NCI-H526 (cell line): ENCODE data around the gene KCNT1.

ENCODE experiments used
- DNase-seq, 2 experiments: peaks; one replicate each; lab custom pipeline; 2025; lab: John Stamatoyannopoulos, UW

KCNT1 gene

DNA sequence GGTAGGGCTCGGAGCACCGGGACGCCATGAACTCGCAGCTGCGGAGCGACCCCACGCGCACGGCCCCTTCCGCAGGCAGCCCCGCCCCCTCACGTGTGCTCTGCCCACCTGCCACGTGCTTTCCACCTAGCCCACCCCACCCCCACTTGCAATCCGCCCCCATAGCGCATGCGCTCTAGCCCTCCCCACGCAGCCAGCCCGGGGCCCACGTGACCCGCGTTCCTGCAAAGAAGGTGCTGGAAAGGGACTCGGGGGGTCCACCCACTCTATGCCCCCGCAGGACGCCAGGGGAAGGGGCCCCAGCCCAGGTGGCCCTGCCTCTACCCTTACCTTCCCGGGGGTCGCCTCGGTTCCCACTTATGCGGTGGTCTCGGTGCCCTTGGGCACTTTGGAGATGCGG, 2.5 kb upstream of the KCNT1 start, which contains the start of gene SOHLH1:
Gene SOHLH1 (minus strand): TSS at position 42 of the 400 bp plus-strand sequence. CDS start 14 bp downstream, at position 28.
- peak in 1 of 2 experiments; percentile 26 for DNase-seq

DNA sequence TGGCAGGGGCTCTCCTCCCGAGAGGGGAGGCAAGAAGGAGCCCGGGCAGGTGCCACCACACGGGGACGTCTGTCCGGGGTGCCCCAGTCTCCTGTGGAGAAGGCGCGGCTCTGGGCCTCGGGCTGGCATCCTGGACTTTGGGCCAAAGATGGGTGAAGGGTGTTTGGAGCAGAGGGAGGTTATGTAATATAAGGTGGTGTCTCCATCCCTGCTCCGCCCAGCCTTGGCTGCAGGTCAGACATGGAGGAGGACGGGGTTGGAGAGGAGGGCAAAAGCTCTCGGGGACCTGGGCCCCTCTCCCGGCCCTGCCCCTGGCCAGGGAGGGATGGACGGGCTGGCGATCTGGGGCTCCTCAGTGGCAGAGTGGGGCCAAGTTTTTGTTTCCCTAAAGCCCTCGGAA, 1.5 kb upstream of the KCNT1 start:
- no peak for DNase-seq

DNA sequence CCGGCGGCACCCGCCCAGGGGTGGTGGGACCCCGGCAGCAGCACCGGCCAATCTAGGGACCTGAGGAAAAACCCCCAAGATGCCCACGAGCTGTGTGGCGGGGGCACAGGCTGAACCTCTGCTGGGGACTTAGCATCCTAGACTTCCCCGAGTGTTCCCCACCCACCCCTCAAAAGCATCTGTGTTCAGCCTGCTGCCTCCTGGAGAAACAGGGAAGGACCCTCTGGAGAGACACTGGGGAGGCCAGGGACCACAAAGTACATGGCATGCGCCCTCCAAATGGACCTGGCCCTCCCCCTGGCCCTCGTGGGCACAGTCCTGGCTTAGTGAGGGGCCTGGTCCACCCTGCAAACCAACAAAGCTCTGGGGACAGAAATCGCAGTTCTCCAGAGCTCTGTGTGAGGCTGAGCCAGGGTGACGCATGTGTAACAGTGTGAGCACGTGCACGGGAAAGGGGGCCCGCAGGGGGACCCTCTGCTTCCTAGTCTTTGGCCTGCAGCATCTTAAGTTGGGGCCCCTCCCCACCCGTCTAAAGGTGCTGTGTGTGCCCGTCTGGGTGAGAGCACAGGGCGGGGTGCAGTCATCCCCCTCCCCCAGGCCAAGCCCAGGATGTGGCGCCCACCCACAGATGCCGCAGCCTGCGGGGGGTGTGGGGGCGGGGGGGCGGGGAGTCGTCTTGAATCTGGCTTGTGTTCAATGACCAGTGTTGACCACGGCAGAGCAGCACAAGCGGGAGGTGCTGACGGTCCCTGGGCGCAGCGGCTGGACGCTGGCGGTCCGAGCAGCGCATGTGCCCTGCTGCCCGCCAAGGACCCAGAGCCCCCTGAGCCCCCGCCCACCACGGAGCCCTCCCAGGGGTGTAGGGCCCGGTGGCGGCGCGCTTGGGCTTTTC, 672 bp upstream of the KCNT1 start:
- DNase-seq: no peak

DNA sequence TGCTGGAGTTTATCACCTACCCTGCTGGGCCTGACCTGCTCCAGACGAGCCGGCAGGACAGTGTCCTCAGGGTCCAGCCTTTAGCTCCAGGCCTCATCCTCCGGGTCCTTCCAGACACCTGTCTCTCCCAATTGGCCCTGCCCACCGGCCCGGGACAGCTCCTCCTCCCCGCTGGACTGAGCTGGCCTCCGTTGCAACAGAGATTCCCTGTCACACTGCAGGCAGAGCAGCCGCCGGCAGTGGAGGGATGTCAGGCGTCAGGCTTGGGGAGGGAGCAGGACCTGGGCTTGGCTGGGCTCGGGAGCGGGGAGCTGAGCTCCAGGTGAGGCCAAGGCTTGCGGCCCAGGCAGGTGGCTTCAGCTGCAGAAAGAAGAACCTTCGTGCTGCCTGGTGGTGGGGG, 1.7 kb downstream of the KCNT1 start:
- DNase-seq: peak in 1 of 2 experiments; percentile 30

DNA sequence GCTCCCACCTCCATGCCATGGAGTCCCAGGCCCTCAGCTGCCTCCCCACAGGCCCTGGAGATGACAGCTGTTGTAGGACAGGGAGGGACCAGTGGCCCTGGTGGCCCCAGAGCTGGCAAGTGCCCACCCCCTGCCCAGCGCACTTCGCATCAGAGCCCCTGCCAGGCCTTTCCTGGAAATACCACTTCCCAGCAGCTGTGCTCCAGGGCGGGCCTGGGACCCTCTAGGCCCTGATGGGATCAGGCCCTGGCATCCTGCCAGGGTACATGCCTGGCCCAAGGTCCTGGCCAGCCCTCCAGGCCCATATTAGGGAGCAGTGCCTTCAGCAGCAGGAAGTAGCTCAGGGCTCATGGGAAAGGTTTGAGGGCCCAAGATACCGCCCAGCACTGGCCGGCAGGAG, 2.5 kb downstream of the KCNT1 start:
- DNase-seq: no peak

- no peak for DNase-seq
Observed at GRCh38 chr9:135705376-135705775, 3.4 kb downstream of the KCNT1 start.

DNA sequence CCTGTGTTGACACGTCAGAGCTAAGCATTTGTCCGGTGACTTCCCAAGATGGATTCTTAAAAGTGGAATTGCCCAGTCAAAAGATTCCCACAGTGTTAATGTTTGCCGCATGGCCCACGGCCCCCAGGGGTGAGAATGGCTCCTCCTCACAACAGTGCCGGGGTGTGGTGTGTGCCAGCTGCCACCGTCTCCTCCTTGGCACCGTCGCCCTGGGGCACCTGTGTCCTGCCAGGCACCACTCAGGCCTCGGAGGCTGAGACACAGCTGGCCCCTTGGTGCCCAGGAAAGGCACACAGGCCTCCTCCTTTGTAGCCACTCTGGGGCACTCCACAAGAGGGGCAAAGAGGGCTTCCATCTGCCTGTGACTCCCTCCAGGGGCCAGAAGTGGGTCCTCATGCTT, 4.3 kb downstream of the KCNT1 start:
- no peak for DNase-seq

- no peak for DNase-seq
Observed at GRCh38 chr9:135707252-135708138, 5.5 kb downstream of the KCNT1 start.

GRCh38 chr9:135708164-135708563, 6.2 kb downstream of the KCNT1 start:
- no peak for DNase-seq

DNA sequence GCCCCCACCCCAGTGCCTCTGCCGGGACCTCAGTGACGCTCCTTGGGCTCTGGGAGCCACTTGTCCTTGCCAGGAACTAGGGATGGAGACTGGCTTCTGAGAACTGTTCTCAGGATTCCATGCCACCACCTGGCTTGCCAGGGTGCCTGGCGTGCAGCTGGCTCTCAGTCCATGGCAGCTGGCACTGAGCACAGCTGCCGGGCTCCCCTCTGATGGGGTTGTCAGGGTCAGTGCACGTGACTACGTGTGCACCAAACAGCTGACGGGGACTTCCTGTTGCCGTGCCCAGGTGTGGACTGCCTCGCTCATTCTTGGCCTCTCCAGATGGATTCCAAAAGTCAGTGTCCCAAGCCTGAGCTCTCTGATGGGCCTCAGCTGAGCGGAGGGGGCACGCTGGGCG, 9.4 kb downstream of the KCNT1 start:
- DNase-seq: no peak

DNA sequence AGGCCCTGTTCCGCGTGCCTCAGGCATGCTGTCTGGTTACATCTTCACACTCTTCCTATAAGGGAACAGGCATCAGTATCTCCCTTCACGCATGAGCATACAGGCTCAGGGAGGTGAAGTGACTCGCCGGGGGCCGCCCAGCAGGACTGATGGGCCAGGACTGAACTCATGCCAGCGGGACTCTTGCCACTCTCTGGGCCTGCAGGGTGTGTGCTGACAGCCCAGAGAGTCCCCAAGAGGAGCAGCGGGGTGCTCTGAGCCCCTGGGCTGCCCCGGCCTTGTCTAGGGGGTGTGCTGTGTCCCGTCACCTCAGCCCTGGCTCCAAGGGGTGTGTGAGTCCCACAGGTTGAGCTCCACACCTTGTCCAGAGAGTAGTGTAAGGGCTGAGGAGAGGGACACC, 9.9 kb downstream of the KCNT1 start:
- DNase-seq: no peak

GRCh38 chr9:135712613-135713295, 10.8 kb downstream of the KCNT1 start:
- DNase-seq: no peak

- DNase-seq: peak in 1 of 2 experiments; percentile 21
Observed at GRCh38 chr9:135714242-135715055, 12.5 kb downstream of the KCNT1 start.

GRCh38 chr9:135715056-135715595, 13.1 kb downstream of the KCNT1 start:
- no peak for DNase-seq

DNA sequence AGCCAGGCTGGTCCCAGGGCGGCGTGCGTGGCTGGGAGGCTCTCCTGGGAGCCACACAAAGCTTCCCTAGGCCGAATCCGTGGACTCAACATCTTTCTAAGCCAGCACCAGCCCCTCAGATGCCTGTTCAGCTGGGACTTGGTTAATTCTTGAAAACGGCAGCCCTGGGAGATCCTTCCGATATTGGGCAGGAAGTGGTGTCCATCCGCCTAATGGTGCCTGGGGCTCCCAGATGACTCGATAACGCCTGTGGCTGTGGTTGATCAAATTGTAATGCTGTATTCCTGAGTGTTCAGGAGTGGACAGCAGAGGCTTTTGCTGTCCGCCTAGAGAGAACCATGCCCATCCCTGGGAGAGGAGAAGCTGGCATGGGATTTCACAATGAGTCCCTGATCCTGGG, 14.1 kb downstream of the KCNT1 start:
- no peak for DNase-seq

- no peak for DNase-seq
Observed at GRCh38 chr9:135717410-135717809, 15.4 kb downstream of the KCNT1 start.

DNA sequence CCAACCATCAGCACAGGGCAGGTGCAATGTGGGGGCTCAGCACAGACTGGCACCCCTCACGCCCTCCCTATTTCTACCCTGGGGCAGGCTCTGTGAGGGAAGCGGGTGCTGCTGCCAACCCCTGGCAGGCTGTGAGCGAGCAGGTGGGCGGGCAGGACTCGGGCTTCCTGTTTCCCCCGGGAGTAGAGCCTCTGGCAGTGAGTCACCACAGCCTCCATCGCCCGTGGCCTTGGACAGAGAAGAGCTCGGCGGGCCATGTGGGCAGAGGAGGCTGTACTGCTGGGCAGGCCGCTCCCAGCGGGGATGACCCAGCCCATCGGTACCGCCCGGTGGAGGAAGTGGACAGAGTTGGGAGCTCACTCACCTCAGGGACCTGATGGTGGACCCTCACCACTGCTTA, 16.6 kb downstream of the KCNT1 start:
- no peak for DNase-seq

- no peak for DNase-seq
Observed at GRCh38 chr9:135719472-135719871, 17.5 kb downstream of the KCNT1 start.

DNA sequence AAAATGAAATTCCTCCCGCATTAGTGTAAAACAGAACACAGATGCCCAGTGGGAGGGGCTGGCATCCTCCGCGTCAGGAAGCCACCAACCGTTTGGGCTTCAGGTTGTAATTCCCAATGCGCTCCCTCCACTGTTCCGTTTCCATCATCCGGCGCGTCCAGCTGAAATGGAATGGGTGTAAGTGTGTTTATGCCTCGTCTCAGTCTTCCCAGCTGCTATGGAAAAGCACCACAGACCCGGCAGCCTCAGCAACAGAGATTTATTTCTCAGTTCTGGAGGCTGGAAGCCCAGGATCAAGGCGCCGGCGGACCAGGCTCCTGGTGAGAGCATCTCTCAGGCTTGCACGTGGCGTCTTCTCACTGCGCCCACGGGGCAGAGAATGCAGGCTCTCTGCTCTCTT, 20.4 kb downstream of the KCNT1 start:
- no peak for DNase-seq

- DNase-seq: no peak
Observed at GRCh38 chr9:135724186-135724787, 22.3 kb downstream of the KCNT1 start.
